H9 (cell line): Measurements from ENCODE around the gene PSMA2. TPM values are rescaled to one million over a fixed set of nuclear protein-coding genes. Genes with fewer than 3 reads are reported as not detected.

Source experiments
- DNase-seq: peaks from one replicate; pipeline ENCODE4 v3.0.0-alpha.2; 2017
- H2AFZ ChIP-seq: one replicate; pipeline ENCODE4 v1.6.1; 2013; ENCODE audit warnings: mild to moderate bottlenecking, low read length, control low read depth, moderate library complexity
- H2AK5ac ChIP-seq: 2 replicates; pipeline ENCODE4 v1.6.1; 2013; ENCODE audit warnings: low read length, control low read depth, mixed read lengths; ENCODE audit not compliant: insufficient read length
- H2BK120ac ChIP-seq: one replicate; pipeline ENCODE4 v1.6.1; 2013; ENCODE audit warnings: low read depth, mild to moderate bottlenecking, low read length, control low read depth, inconsistent platforms; ENCODE audit not compliant: poor library complexity, severe bottlenecking
- H2BK12ac ChIP-seq: 2 replicates; pipeline ENCODE4 v1.6.1; 2013; ENCODE audit warnings: low read length, control low read depth, mixed read lengths, low read depth; ENCODE audit not compliant: insufficient read length
- H2BK15ac ChIP-seq: 2 replicates; pipeline ENCODE4 v1.6.1; 2013; ENCODE audit warnings: low read depth, low read length, control low read depth
- H2BK20ac ChIP-seq: one replicate; pipeline ENCODE4 v1.6.1; 2013; ENCODE audit warnings: low read depth, mild to moderate bottlenecking, low read length, control low read depth, inconsistent platforms; ENCODE audit not compliant: poor library complexity, severe bottlenecking
- H2BK5ac ChIP-seq: 2 replicates; pipeline ENCODE4 v1.6.1; 2013; ENCODE audit warnings: low read length, control low read depth, mixed read lengths; ENCODE audit not compliant: insufficient read length
- H3K14ac ChIP-seq: 2 replicates; pipeline ENCODE4 v1.6.1; 2013; ENCODE audit warnings: low read length, control low read depth; ENCODE audit not compliant: insufficient read depth
- H3K18ac ChIP-seq: 2 replicates; pipeline ENCODE4 v1.6.1; 2013; ENCODE audit warnings: low read depth, mild to moderate bottlenecking, mixed read lengths, low read length, control low read depth; ENCODE audit not compliant: insufficient read length
- H3K23ac ChIP-seq: 2 replicates; pipeline ENCODE4 v1.6.1; 2013; ENCODE audit warnings: low read length, control low read depth, mixed read lengths, low read depth; ENCODE audit not compliant: insufficient read length
- H3K23me2 ChIP-seq: 2 replicates; pipeline ENCODE4 v1.6.1; 2013; ENCODE audit warnings: low read depth, mild to moderate bottlenecking, mixed read lengths, low read length, control low read depth; ENCODE audit not compliant: insufficient read length, poor library complexity, severe bottlenecking
- H3K27ac ChIP-seq: 2 replicates; pipeline ENCODE4 v1.5.1; 2013; ENCODE audit warnings: low read length, control low read depth, mixed read lengths, low read depth; ENCODE audit not compliant: insufficient read length
- H3K27me3 ChIP-seq: 2 replicates; pipeline ENCODE4 v1.6.1; 2013; ENCODE audit warnings: low read length, control low read depth, inconsistent platforms; ENCODE audit not compliant: insufficient read depth
- H3K4ac ChIP-seq: 2 replicates; pipeline ENCODE4 v1.6.1; 2013; ENCODE audit warnings: low read depth, mild to moderate bottlenecking, control low read depth, inconsistent platforms, low read length, moderate library complexity
- H3K4me1 ChIP-seq: 2 replicates; pipeline ENCODE4 v1.6.1; 2013; ENCODE audit warnings: low read length, control low read depth, inconsistent platforms; ENCODE audit not compliant: insufficient read depth
- H3K4me2 ChIP-seq: 2 replicates; pipeline ENCODE4 v1.6.1; 2013; ENCODE audit warnings: low read length, control low read depth, mixed read lengths; ENCODE audit not compliant: insufficient read length, insufficient read depth
- H3K56ac ChIP-seq: 2 replicates; pipeline ENCODE4 v1.6.1; 2013; ENCODE audit warnings: low read depth, mild to moderate bottlenecking, mixed read lengths, low read length, control low read depth; ENCODE audit not compliant: insufficient read length
- H3K79me1 ChIP-seq: 2 replicates; pipeline ENCODE4 v1.6.1; 2013; ENCODE audit warnings: low read depth, mild to moderate bottlenecking, moderate library complexity, low read length, control low read depth, inconsistent platforms; ENCODE audit not compliant: insufficient read depth, poor library complexity, severe bottlenecking
- H3K79me2 ChIP-seq: 2 replicates; pipeline ENCODE4 v1.6.1; 2013; ENCODE audit warnings: low read length, control low read depth, inconsistent platforms; ENCODE audit not compliant: insufficient read depth
- H3K9ac ChIP-seq: 2 replicates; pipeline ENCODE4 v1.6.1; 2013; ENCODE audit warnings: low read length, control low read depth, mixed read lengths; ENCODE audit not compliant: insufficient read length; ENCODE audit errors: extremely low read depth
- H3K9me3 ChIP-seq: one replicate; pipeline ENCODE4 v1.6.1; 2013; ENCODE audit warnings: low read depth, low read length, inconsistent platforms; ENCODE audit not compliant: control insufficient read depth
- H3T11ph ChIP-seq: one replicate; pipeline ENCODE4 v1.6.1; 2013; ENCODE audit warnings: mild to moderate bottlenecking, low read length, control low read depth, inconsistent platforms
- H4K20me1 ChIP-seq: one replicate; pipeline ENCODE4 v1.6.1; 2013; ENCODE audit not compliant: control insufficient read depth, insufficient read length, insufficient read depth
- H4K5ac ChIP-seq: 2 replicates; pipeline ENCODE4 v1.6.1; 2013; ENCODE audit warnings: low read depth, mild to moderate bottlenecking, mixed read lengths, low read length, control low read depth; ENCODE audit not compliant: insufficient read length
- H4K8ac ChIP-seq: replicated peaks from 2 replicates; pipeline ENCODE4 v1.6.1; 2013; ENCODE audit warnings: low read length, control low read depth, mixed read lengths, low read depth; ENCODE audit not compliant: insufficient read length
- H4K91ac ChIP-seq: 2 replicates; pipeline ENCODE4 v1.6.1; 2013; ENCODE audit warnings: low read depth, mild to moderate bottlenecking, moderate library complexity, mixed read lengths, low read length, control low read depth; ENCODE audit not compliant: insufficient read length
- H3K27ac Mint-ChIP-seq, 3 experiments: 2 replicates in 2 of 3; 3 replicates in 1 of 3; pipeline ENCODE4 v1.8.0; 2020 to 2021; ENCODE audit warnings: mixed read lengths in 3 of 3, mild to moderate bottlenecking in 1 of 3, moderate library complexity in 1 of 3
- H3K27me3 Mint-ChIP-seq: 2 replicates; pipeline ENCODE4 v1.8.0; 2021; ENCODE audit warnings: low read depth, mild to moderate bottlenecking, moderate library complexity, mixed read lengths
- H3K36me3 Mint-ChIP-seq, 3 experiments: 2 replicates in 2 of 3; 3 replicates in 1 of 3; pipeline ENCODE4 v1.8.0; 2020 to 2021; ENCODE audit warnings: low read depth in 3 of 3, mixed read lengths in 3 of 3; ENCODE audit not compliant: insufficient read depth in 1 of 3
- H3K4me1 Mint-ChIP-seq, 2 experiments: 2 replicates each; pipeline ENCODE4 v1.8.0; 2020; ENCODE audit warnings: mixed read lengths in 2 of 2
- H3K4me3 Mint-ChIP-seq, 2 experiments: 2 replicates in 1 of 2; 3 replicates in 1 of 2; pipeline ENCODE4 v1.8.0; 2020 to 2021; ENCODE audit warnings: mild to moderate bottlenecking in 2 of 2, mixed read lengths in 2 of 2, moderate library complexity in 1 of 2
- H3K9me3 Mint-ChIP-seq, 2 experiments: 2 replicates in 1 of 2; 3 replicates in 1 of 2; pipeline ENCODE4 v1.8.0; 2020; ENCODE audit warnings: mild to moderate bottlenecking in 2 of 2, mixed read lengths in 2 of 2, moderate library complexity in 1 of 2
- CTCF ChIP-seq: fragments of 200-600 bp; sonication (generic); conservative IDR thresholded peaks from 3 replicates; pipeline ENCODE4 v1.8.0; 2021; ENCODE audit warnings: antibody characterized with exemption, mild to moderate bottlenecking
- WGBS: extraction: QIAGEN DNeasy Blood & Tissue Kit; methylation state at CpG from one replicate; pipeline ENCODE4 v1.1.7; 2013; ENCODE audit warnings: missing lambda C conversion rate, low lambda C conversion rate, mixed read lengths; ENCODE audit not compliant: insufficient read length; ENCODE audit errors: extremely low coverage; 5-methylcytosine and 5-hydroxymethylcytosine counted together
- total RNA-seq: library from RNA; stranded (reverse); gene quantifications from 2 replicates; pipeline ENCODE4 v1.2.1, GENCODE V29; 2021

The PSMA2 gene
- total RNA-seq, 1 experiment from 2014 or later = 227 TPM

GRCh38 chr7:42929449-42929848 lies 2.5 kb downstream of the PSMA2 start:
- Histone ChIP-seq H3K27me3 (no peaks in the 10 kb centered on the region), H4K8ac (no peak overlapping the region), H2BK5ac (no peak overlapping the region), H2BK12ac (no peak overlapping the region), H3K27ac (no peak overlapping the region), H3T11ph (no peak overlapping the region), H2BK120ac (no peak overlapping the region), H3K4ac (no peak overlapping the region), H3K9me3 (no peaks in the 10 kb centered on the region), H3K79me2 (peaks cover 49% of the 10 kb centered on the region), H4K5ac (no peak overlapping the region), H3K4me1 (no peaks in the 10 kb centered on the region), H3K79me1 (peaks cover 3% of the 10 kb centered on the region), H2BK15ac (no peak overlapping the region), H2BK20ac (no peak overlapping the region), H2AFZ (no peak overlapping the region), H4K20me1 (no peaks in the 10 kb centered on the region), H3K9ac (no peak overlapping the region), H3K4me2 (no peak overlapping the region), H3K23ac (no peak overlapping the region), H3K18ac (no peak overlapping the region), H3K56ac (no peak overlapping the region), H3K14ac (no peak overlapping the region), H3K23me2 (peaks cover 11% of the 10 kb centered on the region), H4K91ac (no peak overlapping the region), H2AK5ac (no peak overlapping the region)
- peaks cover 14 to 44% (median 38%) of the 10 kb centered on the region in 3 experiments for H3K36me3 Mint-ChIP-seq
- peaks cover 17 to 33% of the 10 kb centered on the region in 2 experiments for H3K4me1 Mint-ChIP-seq
- WGBS = no CpG with 5 or more reads among the region's 3 CpGs
- 0 out of 2 replicates have a peak, but pooled peaks cover 2% of the 10 kb centered on the region for H3K27me3 Mint-ChIP-seq
- no peak for DNase-seq
- H3K27ac Mint-ChIP-seq = peak overlapping the region in 2 of 3 experiments; percentile 4 to 13; a peak in 1 of 7 replicates
- peak overlapping the region; percentile 97 to 100; a peak in 3 of 5 replicates for H3K4me3 Mint-ChIP-seq
- peaks cover 0 to 3% of the 10 kb centered on the region in 2 experiments; a peak in 1 of 5 replicates for H3K9me3 Mint-ChIP-seq
- no peak for TF ChIP-seq CTCF
